HUES6 (cell line): ENCODE results near the gene CCR5.
"Not testable (repeated sequence)": the region's sequence is repeated elsewhere in the genome, so short reads cannot be mapped to it uniquely, and the experiment has no call there.

ENCODE experiments used
- H3K27ac ChIP-seq: 2 replicates; pipeline ENCODE4 v1.7.0; 2013; ENCODE audit warnings: low read depth, mild to moderate bottlenecking, low read length, inconsistent platforms
- H3K27me3 ChIP-seq: 2 replicates; pipeline ENCODE4 v1.6.1; 2013; ENCODE audit warnings: low read length; ENCODE audit not compliant: control insufficient read depth, insufficient read depth
- H3K36me3 ChIP-seq: 2 replicates; pipeline ENCODE4 v1.6.1; 2013; ENCODE audit warnings: low read length; ENCODE audit not compliant: control insufficient read depth, insufficient read depth
- H3K4me1 ChIP-seq: 2 replicates; pipeline ENCODE4 v1.6.1; 2013; ENCODE audit warnings: low read length; ENCODE audit not compliant: control insufficient read depth, insufficient read depth
- H3K4me3 ChIP-seq: 2 replicates; pipeline ENCODE4 v1.5.1; 2013; ENCODE audit warnings: low read depth, low read length
- H3K9ac ChIP-seq: one replicate; pipeline ENCODE4 v1.6.1; 2013; ENCODE audit warnings: mild to moderate bottlenecking, low read length
- H3K9me3 ChIP-seq: 2 replicates; pipeline ENCODE4 v1.6.1; 2013; ENCODE audit warnings: low read depth, low read length; ENCODE audit not compliant: control insufficient read depth, insufficient read depth

CCR5 gene

GRCh38 chr3:46370839-46371518, at the start of gene CCR5:
CCR5 (plus strand) TSS chr3:46370946; CDS start chr3:46372903, 1,957 bp downstream.
- no peak within 1 kb of the TSS for H3K4me3 ChIP-seq
- no peaks in the 10 kb centered on the region for H3K9me3 ChIP-seq
- H3K27ac ChIP-seq = no peak within 1 kb of the TSS
- H3K36me3 ChIP-seq = no peaks in the 10 kb centered on the region
- no peaks in the 10 kb centered on the region; the same call in 1 of the 2 replicates for H3K27me3 ChIP-seq
- peaks cover 13% of the 10 kb centered on the region for H3K4me1 ChIP-seq
- H3K9ac ChIP-seq = no peak within 1 kb of the TSS

- Histone ChIP-seq H3K9me3 (peaks cover 14% of the 10 kb centered on the region), H3K27ac (no peak overlapping the region), H3K4me3 (no peak overlapping the region), H3K27me3 (peaks cover 4% of the 10 kb centered on the region; the same call in 1 of the 2 replicates), H3K36me3 (no peaks in the 10 kb centered on the region), H3K4me1 (no peaks in the 10 kb centered on the region), H3K9ac (no peak overlapping the region)
These were observed 49.2 kb upstream of the CCR5 start for GRCh38 chr3:46321461-46322104.

- H3K27me3 ChIP-seq = peaks cover 4% of the 10 kb centered on the region; the same call in 1 of the 2 replicates
- H3K4me3 ChIP-seq = no peak overlapping the region
- no peak overlapping the region for H3K9ac ChIP-seq
These were observed 46.7 kb upstream of the CCR5 start for GRCh38 chr3:46324036-46324435.

GRCh38 chr3:46325645-46326300, 45.0 kb upstream of the CCR5 start:
- no peaks in the 10 kb centered on the region for H3K4me1 ChIP-seq
- no peak overlapping the region for H3K9ac ChIP-seq
- no peak overlapping the region for H3K4me3 ChIP-seq
- no peak overlapping the region for H3K27ac ChIP-seq
- H3K9me3 ChIP-seq = no peaks in the 10 kb centered on the region
- peaks cover 4% of the 10 kb centered on the region; the same call in 1 of the 2 replicates for H3K27me3 ChIP-seq
- H3K36me3 ChIP-seq = no peaks in the 10 kb centered on the region

More at GRCh38 chr3:46324036-46324435, 46.7 kb upstream of the CCR5 start:
- Histone ChIP-seq H3K36me3 (no peaks in the 10 kb centered on the region), H3K9me3 (no peaks in the 10 kb centered on the region), H3K4me1 (no peaks in the 10 kb centered on the region), H3K27ac (no peak overlapping the region)

- H3K9me3 ChIP-seq = peaks cover 11% of the 10 kb centered on the region
- not testable (repeated sequence) for H3K27me3 ChIP-seq, H3K4me3 ChIP-seq, H3K27ac ChIP-seq, H3K4me1 ChIP-seq, H3K9ac ChIP-seq, H3K36me3 ChIP-seq
These were observed 40.1 kb upstream of the CCR5 start for GRCh38 chr3:46330676-46331075.

GRCh38 chr3:46334741-46335478, 35.8 kb upstream of the CCR5 start:
- no peak overlapping the region for H3K27ac ChIP-seq
- H3K9ac ChIP-seq = no peak overlapping the region
- no peak overlapping the region for H3K4me3 ChIP-seq
- H3K36me3 ChIP-seq = no peaks in the 10 kb centered on the region
- H3K27me3 ChIP-seq = no peaks in the 10 kb centered on the region
- peaks cover 35% of the 10 kb centered on the region for H3K9me3 ChIP-seq
- H3K4me1 ChIP-seq = no peaks in the 10 kb centered on the region

- Histone ChIP-seq H3K9ac (no peak overlapping the region), H3K4me3 (no peak overlapping the region), H3K36me3 (no peaks in the 10 kb centered on the region), H3K9me3 (peaks cover 40% of the 10 kb centered on the region), H3K27ac (no peak overlapping the region), H3K4me1 (no peaks in the 10 kb centered on the region), H3K27me3 (no peaks in the 10 kb centered on the region)
These were observed 35.2 kb upstream of the CCR5 start for GRCh38 chr3:46335541-46335940.

GRCh38 chr3:46337911-46338310, 32.8 kb upstream of the CCR5 start:
- H3K27ac ChIP-seq = no peak overlapping the region
- H3K27me3 ChIP-seq = no peaks in the 10 kb centered on the region
- peaks cover 40% of the 10 kb centered on the region for H3K9me3 ChIP-seq
- H3K4me3 ChIP-seq = no peak overlapping the region
- no peaks in the 10 kb centered on the region for H3K4me1 ChIP-seq
- H3K9ac ChIP-seq = no peak overlapping the region
- no peaks in the 10 kb centered on the region for H3K36me3 ChIP-seq

GRCh38 chr3:46338840-46339239, 31.9 kb upstream of the CCR5 start:
- H3K9ac ChIP-seq = no peak overlapping the region
- no peak overlapping the region for H3K27ac ChIP-seq
- H3K4me3 ChIP-seq = no peak overlapping the region
- peaks cover 40% of the 10 kb centered on the region for H3K9me3 ChIP-seq
- H3K4me1 ChIP-seq = no peaks in the 10 kb centered on the region
- H3K27me3 ChIP-seq = no peaks in the 10 kb centered on the region
- H3K36me3 ChIP-seq = no peaks in the 10 kb centered on the region

GRCh38 chr3:46344476-46344875, 26.3 kb upstream of the CCR5 start:
- Histone ChIP-seq H3K9ac (no peak overlapping the region), H3K27ac (no peak overlapping the region), H3K36me3 (no peaks in the 10 kb centered on the region), H3K9me3 (peaks cover 26% of the 10 kb centered on the region), H3K4me1 (no peaks in the 10 kb centered on the region), H3K27me3 (no peaks in the 10 kb centered on the region), H3K4me3 (no peak overlapping the region)
